NCI-H2196 treated with DMSO at 0.1 percent for 48 hours (cell line): Measurements from ENCODE around the gene DOK5.
"Not testable (repeated sequence)": the region's sequence is repeated elsewhere in the genome, so short reads cannot be mapped to it uniquely, and the experiment has no call there.

Source experiments
- DNase-seq: peaks from one replicate; lab custom pipeline; 2025; ENCODE audit not compliant: unreplicated experiment; lab: John Stamatoyannopoulos, UW

DOK5 gene

DNA sequence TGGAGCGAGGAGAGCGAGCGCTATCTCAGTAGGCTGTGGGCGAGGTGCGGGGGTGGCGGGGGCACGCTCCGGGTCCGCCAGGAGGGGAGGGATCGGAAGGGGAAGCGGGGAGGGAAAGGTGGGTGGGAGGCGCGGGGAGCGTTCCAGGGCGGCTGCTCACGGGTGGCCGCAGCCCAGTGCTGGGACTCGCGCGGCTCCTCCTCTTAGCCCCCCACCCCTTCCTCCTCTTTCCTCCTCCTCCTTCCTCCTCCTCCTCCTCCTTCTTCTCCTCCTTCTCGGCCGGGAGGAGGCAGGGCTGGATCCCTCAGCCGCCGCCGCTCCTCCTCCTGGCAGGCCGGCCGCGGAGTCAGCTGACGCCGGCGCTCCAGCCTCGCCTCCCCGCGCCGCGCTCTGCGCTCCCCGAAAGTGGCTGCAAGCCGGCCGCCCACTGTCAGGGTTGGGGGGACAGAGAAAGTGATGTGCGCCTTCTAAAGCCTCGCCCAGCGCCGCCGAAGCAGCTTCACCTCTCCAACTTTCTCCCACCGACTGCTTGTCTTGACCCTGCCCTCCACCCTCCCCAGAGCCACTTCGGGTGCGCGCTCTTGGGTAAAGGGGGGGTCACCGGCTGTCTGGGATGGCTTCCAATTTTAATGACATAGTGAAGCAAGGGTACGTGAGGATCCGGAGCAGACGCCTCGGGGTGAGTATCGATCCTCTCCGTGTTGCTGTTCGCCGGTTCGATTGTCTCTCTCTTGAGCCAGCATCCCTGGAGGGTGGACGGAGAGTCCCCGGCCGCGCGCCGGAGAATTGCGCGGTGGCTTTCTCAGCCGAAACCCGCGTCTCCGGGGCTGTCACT, at the start of gene DOK5:
Gene DOK5, plus strand, starts transcription at position 260 of the 835 bp plus-strand sequence. Its CDS starts 354 bp downstream, at position 614.
- no peak for DNase-seq

DNA sequence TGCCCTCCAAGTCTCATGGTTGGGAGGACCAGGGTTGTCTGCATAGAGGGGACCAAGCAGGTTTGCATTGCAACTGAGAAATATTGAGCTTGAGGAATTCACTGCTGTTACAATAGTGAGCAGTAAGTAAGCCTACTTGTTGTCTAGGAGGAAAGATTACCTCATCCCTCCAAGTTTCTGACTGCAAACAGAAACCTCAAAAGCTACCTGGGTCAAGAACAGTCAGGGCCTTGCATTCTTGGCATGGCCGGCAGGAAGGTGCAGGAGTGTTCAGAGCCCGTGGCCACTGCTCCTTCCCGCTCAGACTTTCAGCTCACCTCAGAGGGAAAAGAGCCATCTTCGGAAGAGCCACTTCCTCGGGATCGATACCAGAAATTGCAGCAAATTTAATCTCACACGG, 46.0 kb upstream of the DOK5 start:
- DNase-seq: no peak

DNA sequence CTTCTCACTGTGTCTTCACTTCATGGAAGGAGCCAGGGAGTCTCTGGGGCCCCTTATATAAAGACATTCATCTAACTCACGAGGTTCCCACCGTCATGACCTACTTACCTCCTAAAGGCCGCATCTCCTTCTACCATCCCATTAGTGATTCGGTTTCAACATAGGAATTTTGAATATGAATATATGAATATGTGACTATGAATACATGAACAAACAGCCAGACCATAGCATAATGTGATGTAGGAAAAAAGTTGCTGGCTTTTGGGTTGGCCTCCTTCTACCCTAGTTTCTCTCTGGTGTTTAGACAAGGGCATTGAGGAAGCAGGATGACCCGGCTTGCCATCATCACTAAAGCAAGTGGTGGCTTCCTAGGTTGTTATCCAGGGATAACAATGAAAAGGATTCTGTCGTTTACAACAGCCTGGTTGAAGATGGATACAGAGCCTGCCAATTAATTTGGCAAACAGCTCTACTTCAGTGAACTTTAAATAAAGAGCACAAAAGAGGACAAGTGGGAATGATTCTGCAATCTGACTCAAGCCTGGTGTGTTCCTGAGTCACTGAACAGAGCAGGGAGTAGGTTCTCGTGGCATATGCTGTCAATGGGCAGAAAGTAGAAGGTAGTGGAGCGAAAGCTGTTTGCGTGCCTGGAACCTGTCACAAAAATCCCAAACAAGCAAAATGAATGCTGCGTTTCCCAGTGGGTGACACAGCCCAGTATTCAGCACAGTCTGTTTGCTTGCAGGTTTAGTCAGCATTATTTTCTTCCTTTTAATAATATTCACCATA, 44.0 kb upstream of the DOK5 start:
- DNase-seq: no peak

DNA sequence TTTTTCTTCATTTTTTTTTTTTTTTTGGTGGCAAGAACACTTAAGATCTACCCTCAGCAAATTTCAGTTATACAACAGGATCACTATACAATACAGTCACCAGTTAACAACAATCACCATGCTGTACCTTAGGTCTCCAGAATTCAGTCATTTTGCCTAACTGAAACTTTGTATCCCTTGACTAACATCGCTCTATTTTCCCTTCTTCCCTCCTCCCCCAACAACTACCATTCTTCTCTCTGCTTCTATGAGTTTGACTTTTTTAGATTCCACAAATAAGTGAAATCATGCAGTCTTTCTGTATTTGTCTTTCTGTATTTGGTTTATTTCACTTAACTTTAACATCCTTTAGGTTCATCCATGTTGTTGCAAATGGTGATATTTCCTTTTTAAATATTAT, 42.4 kb upstream of the DOK5 start:
- DNase-seq: no peak

DNA sequence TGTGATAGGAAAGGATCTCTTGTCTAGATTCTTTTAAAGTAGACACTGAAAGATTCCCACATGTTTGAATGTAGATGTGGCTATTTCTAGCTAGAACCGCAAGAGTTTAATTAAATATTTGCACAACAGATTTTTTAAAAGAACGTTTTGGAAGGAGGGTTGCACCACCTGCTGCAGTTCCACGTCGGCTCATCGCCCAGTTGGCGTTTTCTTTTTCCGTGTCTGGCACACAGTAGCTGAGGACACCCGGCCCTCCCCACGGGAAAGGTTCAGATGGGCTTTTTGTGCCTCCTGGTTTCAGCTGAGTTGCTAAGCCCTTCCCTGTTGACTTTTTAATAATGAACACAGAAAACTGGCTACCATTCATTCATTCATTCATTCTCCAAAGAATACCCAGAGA, 41.8 kb upstream of the DOK5 start:
- DNase-seq: no peak

DNA sequence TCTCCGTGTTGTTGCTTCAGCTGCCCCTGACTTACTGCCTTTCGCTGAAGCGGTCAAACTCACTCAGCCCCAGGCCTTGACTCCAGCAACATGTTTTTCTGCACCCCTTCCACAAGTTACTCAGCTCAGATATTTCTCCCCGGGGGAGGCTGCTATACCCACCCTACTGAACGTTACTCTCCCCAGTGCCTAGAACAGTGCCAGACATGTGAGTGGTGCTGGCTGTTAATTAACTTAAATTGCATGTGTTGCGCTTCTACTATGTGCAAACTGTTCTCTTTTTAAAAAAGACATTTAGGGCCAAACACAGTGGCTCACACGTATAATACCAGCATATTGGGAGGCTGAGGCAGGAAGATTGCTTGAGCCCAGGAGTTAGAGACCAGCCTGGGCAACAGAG, 41.2 kb upstream of the DOK5 start:
- no peak for DNase-seq

DNA sequence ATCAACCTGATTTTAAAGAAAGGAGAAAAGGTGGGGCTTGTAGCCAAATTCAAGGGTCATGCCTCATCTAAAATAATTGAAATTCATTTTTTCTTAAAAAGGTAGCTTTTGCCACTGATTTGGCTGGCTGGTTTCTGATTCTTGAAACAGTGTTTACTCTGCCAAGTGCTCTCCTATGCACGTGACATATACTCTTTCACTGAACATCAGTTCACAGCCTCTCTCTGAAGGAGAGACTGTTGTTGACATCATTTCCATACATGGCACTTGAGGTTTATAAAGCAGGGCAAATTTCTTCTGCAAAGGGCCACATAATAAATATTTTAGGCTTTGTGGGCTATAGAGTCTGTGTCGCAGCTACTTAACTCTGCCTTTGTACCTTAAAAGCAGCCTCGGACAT, 40.4 kb upstream of the DOK5 start:
- DNase-seq: no peak

DNA sequence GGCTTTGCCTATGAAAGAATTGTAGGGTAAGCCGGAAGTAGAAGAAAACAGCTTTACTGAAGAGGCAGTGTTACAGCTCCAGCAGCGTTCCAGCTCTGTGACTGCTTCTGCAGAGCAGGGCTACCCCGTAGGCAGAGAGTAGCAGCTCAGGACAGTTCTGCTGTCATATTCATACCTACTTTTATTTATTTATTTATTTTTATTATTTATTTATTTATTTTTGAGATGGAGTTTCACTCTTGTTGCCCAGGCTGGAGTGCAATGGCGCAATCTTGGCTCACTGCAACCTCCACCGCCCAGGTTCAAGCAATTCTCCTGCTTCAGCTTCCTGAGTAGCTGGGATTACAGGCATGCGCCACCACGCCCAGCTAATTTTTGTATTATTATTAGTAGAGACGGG, 39.0 kb upstream of the DOK5 start:
- DNase-seq: not testable (repeated sequence)

DNA sequence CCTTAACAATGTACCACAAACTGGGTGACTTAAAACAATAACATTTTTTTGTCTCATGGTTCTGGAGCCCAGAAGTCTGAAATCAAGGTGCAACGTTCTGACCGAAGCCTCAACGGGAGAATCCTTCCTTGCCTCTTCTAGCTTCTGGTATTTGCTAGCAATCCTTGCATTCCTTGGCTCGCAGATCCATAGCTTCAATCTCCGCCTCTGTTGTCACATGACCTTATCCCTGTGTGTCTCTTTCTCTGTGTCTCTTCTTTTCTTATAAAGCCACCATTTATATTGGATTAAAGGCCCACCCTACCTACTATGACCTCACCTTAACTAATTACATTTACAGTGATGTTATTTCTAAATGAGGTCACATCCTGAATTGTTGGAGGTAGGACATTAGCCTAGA, 37.2 kb upstream of the DOK5 start:
- DNase-seq: no peak

DNA sequence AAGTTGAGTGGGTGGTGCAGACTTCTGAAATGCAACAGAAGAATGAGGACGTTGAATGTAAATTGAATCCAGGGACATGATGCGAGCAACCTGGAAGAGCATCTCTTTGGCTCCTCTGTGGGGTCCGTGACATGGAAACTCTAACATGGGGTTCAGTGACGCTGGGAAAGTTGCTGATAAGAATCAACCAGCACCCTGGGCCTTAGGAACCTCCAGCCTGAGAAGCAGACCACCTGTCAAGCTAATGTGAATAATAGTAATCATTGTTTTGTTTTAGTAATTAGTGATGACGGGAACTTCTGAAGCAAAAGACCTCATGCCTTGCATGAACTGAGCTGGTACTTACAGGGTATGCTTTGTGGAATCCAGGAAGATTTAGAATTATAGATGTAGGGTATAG, 25.2 kb upstream of the DOK5 start:
- no peak for DNase-seq

DNA sequence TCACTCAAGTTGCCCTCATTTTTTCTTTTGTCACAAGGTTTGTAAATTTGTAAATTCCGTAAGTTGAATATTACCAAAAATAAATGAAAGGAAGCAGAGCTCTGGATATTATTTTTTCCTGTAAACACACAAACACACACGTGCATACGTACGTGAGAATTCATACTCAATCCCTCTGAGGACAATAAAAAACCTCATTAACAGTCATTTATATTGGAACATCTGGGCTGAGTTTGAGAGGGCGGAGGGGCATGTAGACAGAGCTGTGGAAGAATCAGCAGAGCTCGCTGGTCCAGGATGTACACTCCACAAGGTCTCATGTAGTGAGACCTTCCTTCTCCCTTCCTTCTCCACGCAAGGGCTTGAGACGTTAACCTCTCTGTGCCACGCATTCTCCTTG, 24.2 kb upstream of the DOK5 start:
- no peak for DNase-seq

DNA sequence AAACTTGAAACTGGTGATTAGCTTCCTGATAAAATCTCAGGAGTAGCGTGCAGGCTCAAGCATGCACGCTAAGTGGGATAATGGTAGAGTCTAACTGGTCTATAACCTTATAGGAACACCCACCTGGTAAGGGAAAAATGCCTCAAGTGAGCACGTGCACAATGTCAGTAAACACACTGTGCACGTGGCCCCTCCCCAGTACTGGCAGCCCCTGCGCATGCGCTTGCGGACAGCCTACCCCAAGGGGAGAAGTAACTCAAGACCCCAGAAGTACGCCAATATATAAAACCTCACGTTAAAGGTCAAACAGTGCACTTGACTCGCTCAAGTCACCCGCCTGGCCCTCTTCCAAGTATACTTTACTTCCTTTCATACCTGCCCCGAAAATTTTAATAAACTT, 23.1 kb upstream of the DOK5 start:
- DNase-seq: no peak

DNA sequence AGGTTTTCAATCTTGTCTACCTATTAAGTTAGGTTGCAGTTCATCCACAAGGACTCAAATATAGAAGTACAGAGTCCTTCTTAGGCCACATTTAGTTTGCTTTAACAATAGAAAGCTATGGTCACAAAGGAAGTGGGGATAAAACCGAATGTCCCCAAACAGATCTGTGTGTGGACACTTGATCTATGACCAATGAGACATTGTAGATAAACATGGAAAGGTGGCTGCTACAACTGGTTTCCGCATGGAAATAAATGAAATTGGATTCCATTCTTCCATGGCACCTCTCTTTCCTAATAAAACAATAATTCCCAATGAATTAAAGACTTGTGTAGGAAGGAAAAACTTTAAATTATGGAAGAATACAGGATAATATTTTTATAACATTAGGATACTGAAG, 20.4 kb upstream of the DOK5 start:
- DNase-seq: no peak

DNA sequence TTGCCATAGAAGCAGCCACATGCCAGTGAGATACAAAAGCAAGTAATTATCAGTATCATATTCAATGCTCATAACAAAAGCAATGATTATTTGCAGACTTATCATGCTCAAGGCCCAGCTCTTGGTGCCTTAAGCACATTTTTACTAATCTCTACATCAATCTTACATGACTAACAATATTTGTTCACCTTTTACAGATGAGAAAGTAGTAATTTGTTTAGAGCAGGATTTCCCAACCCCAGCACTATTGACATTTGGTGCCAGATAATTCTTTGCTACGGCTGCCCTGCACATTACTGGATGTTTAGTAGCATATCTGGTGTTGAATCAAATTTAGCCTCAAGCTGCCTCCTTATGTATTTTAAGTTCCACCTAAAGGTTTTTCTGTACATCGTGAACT, 19.0 kb upstream of the DOK5 start:
- DNase-seq: no peak

DNA sequence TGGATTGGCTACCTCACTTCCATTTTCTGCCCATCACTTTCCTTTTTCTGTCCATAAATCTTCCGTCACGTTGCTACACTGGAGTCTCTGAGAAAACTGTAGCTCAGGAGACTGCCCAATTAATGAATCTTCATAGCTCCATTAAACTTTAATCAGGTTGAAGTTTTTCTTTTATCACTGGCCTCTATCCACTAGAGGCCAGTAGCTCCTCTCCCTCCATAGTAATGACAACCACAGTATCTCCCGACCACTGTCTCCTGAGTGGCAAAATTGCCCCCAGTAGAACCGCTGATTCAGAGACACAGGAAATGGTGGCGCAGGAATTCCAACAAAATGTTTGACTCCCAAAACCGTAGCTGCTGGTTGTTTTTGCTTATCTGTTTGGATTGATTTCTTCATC, 18.4 kb upstream of the DOK5 start:
- no peak for DNase-seq

DNA sequence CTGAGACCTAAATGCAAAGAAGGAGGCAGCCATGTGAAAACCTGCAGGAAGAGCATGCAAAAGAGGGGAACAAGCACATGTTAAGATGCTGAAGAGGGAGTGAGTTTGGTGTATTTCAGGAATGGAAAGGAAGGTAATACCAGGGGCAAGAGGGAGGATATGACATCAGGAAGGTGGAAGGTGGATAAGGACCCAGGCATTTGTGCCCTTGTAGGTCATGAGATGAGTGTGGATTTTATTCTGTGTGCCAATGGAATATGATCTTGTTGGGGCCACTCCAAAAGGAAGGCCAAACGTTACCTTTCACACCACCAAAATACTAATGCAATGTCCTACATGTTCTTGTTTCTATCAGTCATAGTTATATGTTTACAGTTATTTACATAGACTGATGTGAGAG, 17.2 kb upstream of the DOK5 start:
- no peak for DNase-seq

DNA sequence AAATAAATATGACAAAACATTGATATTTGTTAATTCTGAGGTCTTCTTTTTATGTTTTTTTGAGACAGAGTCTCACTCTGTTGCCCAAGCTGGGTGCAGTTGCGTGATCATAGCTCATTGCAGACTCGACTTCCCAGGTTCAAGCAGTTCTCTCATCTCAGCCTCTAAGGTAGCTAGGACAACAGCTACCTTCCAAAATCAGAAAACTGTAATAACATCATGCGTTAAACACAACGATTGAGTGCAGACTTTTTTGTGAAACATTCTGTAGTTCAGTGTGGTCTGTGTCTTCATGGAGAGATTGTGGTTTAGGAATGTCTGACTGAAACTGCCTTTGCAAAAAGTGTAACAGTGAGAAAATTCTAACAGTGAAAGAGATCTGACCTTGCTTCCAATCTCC, 16.1 kb upstream of the DOK5 start:
- no peak for DNase-seq

DNA sequence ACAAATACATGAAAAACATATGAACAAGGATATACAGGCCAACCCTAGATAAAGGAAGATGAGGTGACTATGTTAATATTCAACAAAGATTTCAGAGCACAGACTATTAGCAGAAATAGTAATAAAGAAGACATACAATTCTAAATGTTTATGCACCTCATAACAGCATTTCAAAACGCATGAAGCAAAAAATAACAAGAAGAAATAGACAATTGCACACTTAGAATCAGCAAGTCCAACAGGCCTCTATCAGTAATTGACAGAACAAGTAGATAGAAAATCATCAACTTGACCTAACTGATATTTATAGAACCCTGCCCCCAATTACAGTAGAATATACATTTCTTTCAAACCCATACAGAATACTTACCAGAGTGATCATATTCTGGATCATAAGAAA, 11.4 kb upstream of the DOK5 start:
- no peak for DNase-seq

DNA sequence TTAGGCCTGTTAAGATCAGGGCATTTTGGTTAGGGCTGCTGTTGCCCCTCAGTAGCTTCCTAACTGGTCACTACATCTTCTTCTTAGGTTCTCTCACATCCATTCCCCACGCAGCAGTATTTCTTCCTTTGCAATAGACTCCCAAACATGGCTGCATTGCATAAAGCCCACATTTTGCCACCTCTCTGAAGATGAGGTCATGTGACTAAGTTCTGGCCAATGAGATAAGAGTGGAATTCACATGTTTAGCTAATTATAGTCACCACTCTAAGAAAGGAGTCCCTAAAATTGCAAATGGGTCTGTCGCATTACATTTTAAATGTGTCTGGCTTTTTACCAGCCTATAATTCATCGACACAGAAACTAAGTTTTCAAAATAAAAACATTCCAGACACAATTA, 9.3 kb upstream of the DOK5 start:
- no peak for DNase-seq

DNA sequence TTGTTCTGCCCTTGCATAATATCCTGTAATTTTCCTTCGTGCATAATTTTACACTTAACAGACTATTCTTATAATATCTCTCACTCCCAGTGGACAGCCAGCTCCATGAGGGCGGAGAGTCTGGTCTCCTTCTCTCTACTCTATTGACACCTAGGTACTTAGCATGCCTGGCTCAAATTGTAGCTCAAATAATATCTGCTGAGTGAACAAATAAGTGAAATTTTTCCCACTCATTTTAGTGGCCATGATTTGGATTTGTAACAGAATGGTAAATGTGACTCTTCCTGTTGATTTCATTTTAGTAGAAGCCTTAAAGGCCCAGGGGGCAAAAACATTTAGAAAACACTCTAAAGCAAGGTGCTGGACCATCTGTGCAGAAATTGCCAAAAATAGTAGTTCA, 7.8 kb upstream of the DOK5 start:
- no peak for DNase-seq

DNA sequence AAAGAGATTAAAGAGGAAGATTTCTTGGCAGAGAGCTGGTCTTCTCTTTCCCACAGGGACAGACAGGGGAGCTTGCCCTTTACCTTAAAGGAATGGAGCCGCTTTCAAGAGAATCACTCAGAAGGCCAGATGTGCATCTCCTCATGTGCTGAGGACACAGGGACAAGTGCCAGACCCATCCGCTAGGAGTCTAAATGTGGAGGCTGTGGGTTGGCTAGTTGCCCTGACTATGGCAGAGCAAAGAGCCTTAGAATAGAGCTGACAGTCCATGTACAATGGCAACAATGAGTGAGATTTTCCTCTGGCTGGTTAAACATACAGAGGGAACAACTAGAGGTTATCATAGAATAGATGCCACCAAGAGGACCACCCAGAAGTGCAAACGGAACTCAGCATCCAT, 7.3 kb upstream of the DOK5 start:
- DNase-seq: no peak

DNA sequence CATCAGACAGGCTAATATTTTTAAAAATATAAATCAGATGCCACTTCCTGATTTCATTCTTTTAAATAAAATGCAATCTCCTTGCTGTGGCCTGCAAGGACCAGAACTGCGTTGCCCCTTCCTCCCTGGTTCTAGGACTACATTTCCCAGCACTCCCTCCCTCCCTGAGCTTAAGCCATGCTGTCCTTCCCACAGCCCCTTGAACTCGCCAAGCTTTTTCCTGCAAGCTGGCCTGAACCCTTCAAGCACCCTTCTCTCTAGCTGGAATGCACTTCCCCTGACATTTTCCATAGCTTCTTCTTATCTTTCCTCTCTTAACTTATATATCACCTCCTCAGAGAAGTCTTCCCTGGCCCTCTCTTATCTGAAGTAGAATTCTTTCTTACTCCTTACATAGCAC, 6.1 kb upstream of the DOK5 start:
- DNase-seq: no peak

DNA sequence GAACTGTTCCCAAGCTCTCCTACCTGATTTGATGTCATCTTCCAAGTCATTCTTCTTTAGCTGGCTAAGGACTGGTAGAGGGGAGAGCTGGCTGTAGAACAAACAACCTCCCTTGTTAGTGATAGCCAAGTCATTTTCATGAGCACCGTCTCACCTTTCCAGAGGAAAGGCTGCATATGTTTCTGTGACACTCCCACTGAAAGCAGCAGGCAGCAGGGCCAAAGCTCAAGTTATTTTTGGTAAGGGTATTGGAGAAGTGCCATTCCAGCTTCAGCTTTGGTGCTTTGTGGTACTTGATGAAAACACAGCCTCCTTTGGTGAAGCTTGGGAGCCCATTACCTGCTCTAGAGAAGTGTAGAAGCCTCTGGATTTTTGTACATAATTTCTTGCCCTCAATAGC, 5.4 kb upstream of the DOK5 start:
- DNase-seq: no peak
